Measurements from ENCODE around the gene SH3PXD2A. TPM values are rescaled to one million over a fixed set of nuclear protein-coding genes. Genes with fewer than 3 reads are reported as not detected.

Gene SH3PXD2A
- total and polyA plus RNA-seq, 9 of the 15 experiments (the other 6 are each of a cell fraction or from before 2014, with no cell fraction given) = 0.41 to 9.3 (median 2.5) TPM

GRCh38 chr10:103839519-103839871, 15.9 kb downstream of the SH3PXD2A start:
- Histone ChIP-seq H3K9ac (ENCODE audit: insufficient read depth in 1 of 2, low read depth in 2 of 2, low read length in 2 of 2) (no peak overlapping the region), H3K4me2 (ENCODE audit: insufficient read depth, low read length) (no peak overlapping the region), H3K36me3 (ENCODE audit: control insufficient read depth, insufficient read depth, low read length) (no peaks in the 10 kb centered on the region), H3K4me1 (replicated peaks in 1 of 2; ENCODE audit: control insufficient read depth in 2 of 2, insufficient read depth in 2 of 2, low read length in 2 of 2) (no peaks in the 10 kb centered on the region; a peak in 2 of 5 replicates), H2AFZ (ENCODE audit: low read depth, low read length) (no peak overlapping the region), H3K79me2 (ENCODE audit: control insufficient read depth, insufficient read depth, low read length) (no peaks in the 10 kb centered on the region), H3K27ac (ENCODE audit: extremely low read depth, low read depth, low read length) (no peak overlapping the region), H3K9me3 (replicated peaks; ENCODE audit: control insufficient read depth, insufficient read depth, low read depth, low read length) (no peaks in the 10 kb centered on the region), H3K27me3 (ENCODE audit: control insufficient read depth in 2 of 2, insufficient read depth in 2 of 2, low read length in 2 of 2) (peaks cover 13 to 54% of the 10 kb centered on the region in 2 experiments; a peak in 4 of 5 replicates), H3K9me1 (ENCODE audit: control insufficient read depth, insufficient read depth, low read length) (no peaks in the 10 kb centered on the region), H4K20me1 (replicated peaks; ENCODE audit: control insufficient read depth, insufficient read depth, low read length) (no peaks in the 10 kb centered on the region), H3K4me3 (no peak overlapping the region)
- ChIA-PET CTCF (ENCODE audit: low intra/inter-chr PET ratio) (no interaction called here), POLR2A (interaction anchor here (0.6 kb wide), 1 partner anchor 143 kb away, joined by 3 read pairs; no protein-coding TSS in a partner anchor)
- TF ChIP-seq, protein P1, sequence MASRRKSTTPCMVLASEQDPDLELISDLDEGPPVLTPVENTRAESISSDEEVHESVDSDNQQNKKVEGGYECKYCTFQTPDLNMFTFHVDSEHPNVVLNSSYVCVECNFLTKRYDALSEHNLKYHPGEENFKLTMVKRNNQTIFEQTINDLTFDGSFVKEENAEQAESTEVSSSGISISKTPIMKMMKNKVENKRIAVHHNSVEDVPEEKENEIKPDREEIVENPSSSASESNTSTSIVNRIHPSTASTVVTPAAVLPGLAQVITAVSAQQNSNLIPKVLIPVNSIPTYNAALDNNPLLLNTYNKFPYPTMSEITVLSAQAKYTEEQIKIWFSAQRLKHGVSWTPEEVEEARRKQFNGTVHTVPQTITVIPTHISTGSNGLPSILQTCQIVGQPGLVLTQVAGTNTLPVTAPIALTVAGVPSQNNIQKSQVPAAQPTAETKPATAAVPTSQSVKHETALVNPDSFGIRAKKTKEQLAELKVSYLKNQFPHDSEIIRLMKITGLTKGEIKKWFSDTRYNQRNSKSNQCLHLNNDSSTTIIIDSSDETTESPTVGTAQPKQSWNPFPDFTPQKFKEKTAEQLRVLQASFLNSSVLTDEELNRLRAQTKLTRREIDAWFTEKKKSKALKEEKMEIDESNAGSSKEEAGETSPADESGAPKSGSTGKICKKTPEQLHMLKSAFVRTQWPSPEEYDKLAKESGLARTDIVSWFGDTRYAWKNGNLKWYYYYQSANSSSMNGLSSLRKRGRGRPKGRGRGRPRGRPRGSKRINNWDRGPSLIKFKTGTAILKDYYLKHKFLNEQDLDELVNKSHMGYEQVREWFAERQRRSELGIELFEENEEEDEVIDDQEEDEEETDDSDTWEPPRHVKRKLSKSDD (conservative IDR thresholded peaks at IDR 0.05; ENCODE audit: low read length) = no peak
- TF ChIP-seq ZNF445 (CRISPR knock-in tag; IDR thresholded peaks at IDR 0.05; ENCODE audit: low read depth) = no peak
- TF ChIP-seq BRCA1 (IDR thresholded peaks at IDR 0.05) = no peak
- TF ChIP-seq BRCA1 (CRISPR knock-in tag; IDR thresholded peaks at IDR 0.05) = no peak
- no peak for TF ChIP-seq PML (IDR thresholded peaks at IDR 0.05; ENCODE audit: low read length)
- TF ChIP-seq RBM39 (optimal IDR thresholded peaks at IDR 0.05; ENCODE audit: low read depth, low read length) = no peak
- no peak for TF ChIP-seq ARID3A (IDR thresholded peaks at IDR 0.05; ENCODE audit: borderline replicate concordance, low read depth, low read length)
- TF ChIP-seq SIRT6 (IDR thresholded peaks at IDR 0.05; ENCODE audit: low read depth, low read length) = no peak
- no peak for TF ChIP-seq ZFP91 (CRISPR knock-in tag; IDR thresholded peaks at IDR 0.05)
- TF ChIP-seq E2F5 (CRISPR knock-in tag; IDR thresholded peaks at IDR 0.05) = no peak
- intact Hi-C loops (cut with micrococcal nuclease) (no loop called here), in situ Hi-C loops (cut with MboI) (no loop called here)
- 5% methylated on average over 7 of the region's 9 CpGs for WGBS (ENCODE audit: insufficient coverage, low coverage, missing lambda C conversion rate)
- no peak for FAIRE-seq
- ATAC-seq = no peak
- BruUV-seq (replicated peaks) = no TSS peak
- peak in 2 of 4 experiments; percentile 12 to 14 for DNase-seq (ENCODE audit: extremely low read depth in 1 of 4, low spot score in 3 of 4)

Data from K562 (cell line).